OCI-LY3 (cell line): ENCODE measurements around the gene MTNR1B.

ENCODE experiments used
- H2AFZ ChIP-seq: fragments of 200-600, 300-600 bp; shearing (Covaris generic); 2 replicates; pipeline ENCODE4 v1.6.0; 2014; ENCODE audit warnings: antibody characterized with exemption, low read depth, low read length
- H3K27ac ChIP-seq: fragments of 200-600, 300-600 bp; sonication (generic); 2 replicates; pipeline ENCODE4 v1.5.1; 2014; ENCODE audit warnings: mild to moderate bottlenecking, low read length, moderate library complexity, mixed read lengths
- H3K27me3 ChIP-seq: fragments of 200-600, 300-600 bp; sonication (generic); 2 replicates; pipeline ENCODE4 v1.6.1; 2014; ENCODE audit warnings: low read depth, low read length, mixed read lengths
- H3K36me3 ChIP-seq: fragments of 200-600, 300-600 bp; sonication (generic); replicated peaks from 2 replicates; pipeline ENCODE3; 2014; ENCODE audit warnings: low read depth, low read length, mixed read lengths
- H3K4me1 ChIP-seq: fragments of 300-600, 200-600 bp; sonication (generic); 2 replicates; pipeline ENCODE4 v1.6.1; 2014; ENCODE audit warnings: low read length, mixed read lengths
- H3K4me2 ChIP-seq: fragments of 200-600, 300-600 bp; sonication (generic); 2 replicates; pipeline ENCODE4 v1.6.1; 2014; ENCODE audit warnings: low read length, mixed read lengths
- H3K4me3 ChIP-seq: fragments of 300-600, 200-600 bp; sonication (generic); 2 replicates; pipeline ENCODE4 v1.5.1; 2014; ENCODE audit warnings: antibody characterized with exemption, mild to moderate bottlenecking, low read length, moderate library complexity
- H3K79me2 ChIP-seq: fragments of 300-600, 200-600 bp; shearing (Covaris generic); 2 replicates; pipeline ENCODE4 v1.6.1; 2014; ENCODE audit warnings: mild to moderate bottlenecking, low read length, mixed read lengths
- H3K9ac ChIP-seq: fragments of 300-600, 200-600 bp; shearing (Covaris generic); 2 replicates; pipeline ENCODE4 v1.6.0; 2014; ENCODE audit warnings: mild to moderate bottlenecking, low read length, moderate library complexity
- H3K9me3 ChIP-seq: fragments of 200-600, 300-600 bp; shearing (Covaris generic); 2 replicates; pipeline ENCODE4 v1.6.1; 2014; ENCODE audit warnings: low read length, mixed read lengths; ENCODE audit not compliant: insufficient read depth
- H4K20me1 ChIP-seq: fragments of 200-600, 300-600 bp; sonication (generic); 2 replicates; pipeline ENCODE4 v1.6.1; 2016; ENCODE audit warnings: low read length, mixed read lengths; ENCODE audit not compliant: insufficient read depth
- CTCF ChIP-seq: fragments of 200-600, 300-600 bp; sonication (generic); IDR thresholded peaks from 2 replicates; pipeline ENCODE4 v1.5.1; 2014; ENCODE audit warnings: antibody characterized with exemption, low read length, low read depth
- EZH2phosphoT487 ChIP-seq: fragments of 200-600 bp; shearing (Covaris generic); IDR thresholded peaks from 2 replicates; pipeline ENCODE4 v1.6.1; 2018; ENCODE audit warnings: antibody characterized with exemption, mixed run types, low read depth

Gene MTNR1B

GRCh38 chr11:93028960-93029522 lies 59.6 kb downstream of the MTNR1B start:
- no peaks in the 10 kb centered on the region for H3K27me3 ChIP-seq
- no peaks in the 10 kb centered on the region for H3K36me3 ChIP-seq
- H3K4me3 ChIP-seq = peak overlapping the region; percentile 58
- no peak overlapping the region for H3K27ac ChIP-seq
- H3K79me2 ChIP-seq = no peaks in the 10 kb centered on the region
- H3K9me3 ChIP-seq = no peaks in the 10 kb centered on the region
- TF ChIP-seq CTCF (no peak), EZH2phosphoT487 (no peak)
- H3K4me1 ChIP-seq = no peaks in the 10 kb centered on the region
- peak overlapping the region; percentile 6; the same call in 1 of the 2 replicates for H3K9ac ChIP-seq
- H2AFZ ChIP-seq = peak overlapping the region; percentile 90
- peak overlapping the region; percentile 57 for H3K4me2 ChIP-seq
- H4K20me1 ChIP-seq = no peaks in the 10 kb centered on the region

- Histone ChIP-seq H3K79me2 (no peaks in the 10 kb centered on the region), H3K9me3 (no peaks in the 10 kb centered on the region), H3K4me3 (no peak overlapping the region), H3K4me1 (peaks cover 6% of the 10 kb centered on the region; the same call in 1 of the 2 replicates), H4K20me1 (no peaks in the 10 kb centered on the region), H3K27ac (no peak overlapping the region), H3K36me3 (no peaks in the 10 kb centered on the region), H3K27me3 (no peaks in the 10 kb centered on the region), H2AFZ (no peak overlapping the region), H3K4me2 (no peak overlapping the region), H3K9ac (no peak overlapping the region)
- no peak for TF ChIP-seq CTCF
- no peak for TF ChIP-seq EZH2phosphoT487
These were observed 61.9 kb downstream of the MTNR1B start for GRCh38 chr11:93031386-93031785.
